Erythroblast (primary cell): ENCODE measurements around the gene TUBB3.

ENCODE experiments used
- GATA1 ChIP-seq: IDR thresholded peaks from 2 replicates; pipeline ENCODE4 v1.6.1; 2011; ENCODE audit warnings: low read depth, mild to moderate bottlenecking, control low read depth, low read length, moderate library complexity
- POLR2A ChIP-seq: IDR thresholded peaks from 2 replicates; pipeline ENCODE4 v1.6.1; 2011; ENCODE audit warnings: mild to moderate bottlenecking, low read length

GRCh38 chr16:89906140-89907025 lies 16.8 kb upstream of the TUBB3 start:
- TF ChIP-seq POLR2A (no peak), GATA1 (no peak)
